ENCODE measurements around the gene PROX1. TPM values are rescaled to one million over a fixed set of nuclear protein-coding genes. Genes with fewer than 3 reads are reported as not detected.
A peak's percentile ranks its signal among the peaks of the same experiment; 100 is the strongest.

The PROX1 gene
- polyA plus RNA-seq, 1 donor (not counting 4 experiments of a cell fraction or from before 2014, with no cell fraction given) = 0.20 TPM

DNA sequence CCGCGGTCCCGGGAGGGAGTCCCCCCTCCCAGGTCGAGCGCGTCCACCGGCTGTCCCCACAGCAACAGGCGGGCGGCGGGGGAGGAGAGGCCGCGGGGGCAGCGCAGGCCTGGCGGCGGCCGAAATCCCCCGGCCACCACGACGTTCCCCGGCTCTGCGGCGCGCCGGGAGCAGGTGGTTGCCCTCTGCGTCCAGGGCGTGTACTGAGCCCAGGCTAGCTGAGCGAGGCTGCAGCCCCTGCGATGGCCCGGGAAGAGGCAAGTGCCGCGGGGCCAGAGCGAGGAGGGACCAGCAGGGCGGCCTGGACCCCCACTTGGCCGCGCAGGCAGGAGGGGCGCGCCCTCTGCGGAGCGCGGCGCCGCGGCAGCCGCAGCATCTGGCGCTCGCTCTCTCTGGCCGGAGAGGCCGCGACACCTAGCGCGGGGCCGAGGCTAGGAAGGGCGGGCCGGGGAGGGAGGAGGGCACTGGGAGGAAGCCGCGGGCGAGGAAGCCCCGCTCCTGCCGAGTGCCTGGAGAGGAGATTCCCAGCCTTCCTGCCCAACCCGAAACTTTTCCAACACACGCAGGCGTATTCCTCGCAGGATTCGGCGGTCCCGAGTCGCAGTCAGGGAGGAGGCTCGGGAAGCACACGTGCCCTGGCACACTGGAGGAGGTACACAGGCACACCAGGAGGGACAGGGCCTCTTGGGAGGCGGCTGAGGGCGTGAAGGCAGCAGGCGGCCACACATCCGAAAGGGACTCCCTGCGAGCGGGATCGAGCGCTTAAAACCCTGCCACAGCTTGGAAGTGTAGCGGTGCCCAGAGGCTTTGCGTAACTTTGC is 4.9 kb upstream of the PROX1 start:
- Histone ChIP-seq H3K9me1 (ENCODE audit: control insufficient read depth, extremely low read depth, insufficient read depth, low read length) (no peaks in the 10 kb centered on the region), H3K9me3 (ENCODE audit: control insufficient read depth, low read depth, low read length) (no peaks in the 10 kb centered on the region), H3K79me2 (ENCODE audit: control insufficient read depth, insufficient read depth, low read length) (no peaks in the 10 kb centered on the region), H3K4me1 (ENCODE audit: control insufficient read depth, extremely low read depth, insufficient read depth, low read length) (peaks cover 3% of the 10 kb centered on the region), H3K36me3 (ENCODE audit: control insufficient read depth in 2 of 2, extremely low read depth in 1 of 2, insufficient read depth in 2 of 2, low read length in 2 of 2) (no peaks in the 10 kb centered on the region), H4K20me1 (ENCODE audit: control insufficient read depth, extremely low read depth, insufficient read depth, low read length) (no peaks in the 10 kb centered on the region), H3K27ac (ENCODE audit: control insufficient read depth, insufficient read depth, low read length) (no peak overlapping the region), H3K9ac (ENCODE audit: control insufficient read depth, extremely low read depth, insufficient read depth, low read length) (no peak overlapping the region), H3K4me2 (ENCODE audit: control insufficient read depth, extremely low read depth, insufficient read depth, low read depth, low read length) (peak overlapping the region; percentile 45), H2AFZ (ENCODE audit: control insufficient read depth, low read length) (peak overlapping the region; percentile 27), H3K4me3 (ENCODE audit: control insufficient read depth in 2 of 3, extremely low read depth in 1 of 3, insufficient read depth in 2 of 3, low read depth in 1 of 3, low read length in 3 of 3) (peak overlapping the region in 1 of 3 experiments; percentile 40), H3K27me3 (ENCODE audit: control insufficient read depth, extremely low read depth, insufficient read depth, low read length) (peaks cover 74% of the 10 kb centered on the region)
- DNase-seq (ENCODE audit: low read depth, low spot score) (no peak), FAIRE-seq (no peak)
- TF ChIP-seq, protein P1, sequence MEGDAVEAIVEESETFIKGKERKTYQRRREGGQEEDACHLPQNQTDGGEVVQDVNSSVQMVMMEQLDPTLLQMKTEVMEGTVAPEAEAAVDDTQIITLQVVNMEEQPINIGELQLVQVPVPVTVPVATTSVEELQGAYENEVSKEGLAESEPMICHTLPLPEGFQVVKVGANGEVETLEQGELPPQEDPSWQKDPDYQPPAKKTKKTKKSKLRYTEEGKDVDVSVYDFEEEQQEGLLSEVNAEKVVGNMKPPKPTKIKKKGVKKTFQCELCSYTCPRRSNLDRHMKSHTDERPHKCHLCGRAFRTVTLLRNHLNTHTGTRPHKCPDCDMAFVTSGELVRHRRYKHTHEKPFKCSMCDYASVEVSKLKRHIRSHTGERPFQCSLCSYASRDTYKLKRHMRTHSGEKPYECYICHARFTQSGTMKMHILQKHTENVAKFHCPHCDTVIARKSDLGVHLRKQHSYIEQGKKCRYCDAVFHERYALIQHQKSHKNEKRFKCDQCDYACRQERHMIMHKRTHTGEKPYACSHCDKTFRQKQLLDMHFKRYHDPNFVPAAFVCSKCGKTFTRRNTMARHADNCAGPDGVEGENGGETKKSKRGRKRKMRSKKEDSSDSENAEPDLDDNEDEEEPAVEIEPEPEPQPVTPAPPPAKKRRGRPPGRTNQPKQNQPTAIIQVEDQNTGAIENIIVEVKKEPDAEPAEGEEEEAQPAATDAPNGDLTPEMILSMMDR (optimal IDR thresholded peaks at IDR 0.05 in 1 of 3, IDR thresholded peaks at IDR 0.05 in 1 of 3, conservative IDR thresholded peaks at IDR 0.05 in 1 of 3; ENCODE audit: extremely low read depth in 1 of 3, insufficient read depth in 2 of 3, low read length in 3 of 3) = no peak
- peak; percentile 91 for TF ChIP-seq EZH2 (IDR thresholded peaks at IDR 0.05; ENCODE audit: low read length)
- dilution Hi-C loops (cut with MboI; ENCODE audit: extremely low pct_ligation_motif_present, low sequenced_read_pairs) = no loop called here

DNA sequence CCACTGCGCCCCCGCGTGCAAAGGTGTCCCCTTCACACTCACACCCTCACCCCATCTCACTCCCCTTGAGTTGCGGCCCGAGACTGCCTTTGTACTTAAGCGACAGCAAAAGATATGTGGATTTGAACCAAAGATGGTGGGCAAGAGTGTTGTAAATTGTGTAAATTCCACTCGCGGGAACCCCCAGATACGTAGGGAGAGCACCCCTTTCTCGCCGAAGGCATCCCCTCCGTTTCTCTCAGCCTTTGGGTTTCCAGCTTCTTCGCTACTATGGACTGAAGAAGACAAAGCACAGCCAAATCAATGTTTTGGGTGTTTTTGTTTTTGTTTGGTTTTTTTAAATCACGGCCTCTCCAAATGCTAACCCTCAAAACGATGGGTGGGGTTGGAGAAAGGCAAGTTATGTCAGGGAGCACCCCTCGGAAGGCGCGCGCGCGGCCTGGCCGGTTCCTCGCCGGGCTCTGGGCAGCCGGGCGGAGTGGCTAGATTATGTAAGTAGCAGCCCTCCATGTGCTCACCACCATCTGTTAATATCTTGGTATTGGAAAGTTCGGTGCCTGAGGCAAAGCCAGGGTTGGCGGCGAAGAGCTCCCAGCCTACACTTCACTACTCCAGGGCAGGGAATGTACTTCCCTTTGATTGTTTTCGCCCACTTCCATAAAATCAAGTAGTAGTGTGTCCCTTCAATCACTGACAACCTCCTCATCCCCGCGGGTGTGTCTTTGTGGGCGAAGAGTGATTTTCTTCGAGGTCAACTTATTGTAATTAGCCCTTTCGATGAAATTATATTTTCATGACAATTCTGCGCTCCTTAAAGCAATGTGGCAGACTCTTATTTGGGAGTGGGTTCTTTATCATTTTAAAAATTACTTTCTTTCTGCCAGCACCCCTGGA is 4.0 kb upstream of the PROX1 start:
- Histone ChIP-seq H3K4me3 (ENCODE audit: control insufficient read depth in 2 of 3, extremely low read depth in 1 of 3, insufficient read depth in 2 of 3, low read depth in 1 of 3, low read length in 3 of 3) (peak overlapping the region in 1 of 3 experiments; percentile 40), H3K27ac (ENCODE audit: control insufficient read depth, insufficient read depth, low read length) (no peak overlapping the region), H3K9me3 (ENCODE audit: control insufficient read depth, low read depth, low read length) (no peaks in the 10 kb centered on the region), H3K27me3 (ENCODE audit: control insufficient read depth, extremely low read depth, insufficient read depth, low read length) (peaks cover 68% of the 10 kb centered on the region), H3K36me3 (ENCODE audit: control insufficient read depth in 2 of 2, extremely low read depth in 1 of 2, insufficient read depth in 2 of 2, low read length in 2 of 2) (no peaks in the 10 kb centered on the region), H3K4me1 (ENCODE audit: control insufficient read depth, extremely low read depth, insufficient read depth, low read length) (peaks cover 9% of the 10 kb centered on the region), H3K9ac (ENCODE audit: control insufficient read depth, extremely low read depth, insufficient read depth, low read length) (no peak overlapping the region), H3K4me2 (ENCODE audit: control insufficient read depth, extremely low read depth, insufficient read depth, low read depth, low read length) (no peak overlapping the region), H3K79me2 (ENCODE audit: control insufficient read depth, insufficient read depth, low read length) (no peaks in the 10 kb centered on the region), H4K20me1 (ENCODE audit: control insufficient read depth, extremely low read depth, insufficient read depth, low read length) (no peaks in the 10 kb centered on the region), H2AFZ (ENCODE audit: control insufficient read depth, low read length) (no peak overlapping the region), H3K9me1 (ENCODE audit: control insufficient read depth, extremely low read depth, insufficient read depth, low read length) (no peaks in the 10 kb centered on the region)
- TF ChIP-seq, protein P1 (optimal IDR thresholded peaks at IDR 0.05 in 1 of 3, IDR thresholded peaks at IDR 0.05 in 1 of 3, conservative IDR thresholded peaks at IDR 0.05 in 1 of 3; ENCODE audit: extremely low read depth in 1 of 3, insufficient read depth in 2 of 3, low read length in 3 of 3) = no peak
- TF ChIP-seq EZH2 (IDR thresholded peaks at IDR 0.05; ENCODE audit: low read length) = peak; percentile 29
- DNase-seq (ENCODE audit: low read depth, low spot score) (no peak), FAIRE-seq (no peak)
- dilution Hi-C loops (cut with MboI; ENCODE audit: extremely low pct_ligation_motif_present, low sequenced_read_pairs) = no loop called here

Data from keratinocyte (primary cell).